Stimulated activated CD8-positive, alpha-beta memory T cell treated with anti-CD3 and anti-CD28 coated beads, Interleukin-4, amount 100 ng/mL, for 1 hour (primary cell): ENCODE measurements around the gene TRAF5.
A peak's percentile ranks its signal among the peaks of the same experiment; 100 is the strongest.
"Not testable (repeated sequence)": the region's sequence is repeated elsewhere in the genome, so short reads cannot be mapped to it uniquely, and the experiment has no call there.

ENCODE experiments used
- DNase-seq, 2 donors: peaks; one replicate each; pipeline ENCODE4 v3.0.0-alpha.2; 2020; ENCODE audit warnings: low read depth in 2 of 2, low spot score in 1 of 2

TRAF5 gene

GRCh38 chr1:211344152-211344618, 17.6 kb downstream of the TRAF5 start:
- no peak for DNase-seq

DNA sequence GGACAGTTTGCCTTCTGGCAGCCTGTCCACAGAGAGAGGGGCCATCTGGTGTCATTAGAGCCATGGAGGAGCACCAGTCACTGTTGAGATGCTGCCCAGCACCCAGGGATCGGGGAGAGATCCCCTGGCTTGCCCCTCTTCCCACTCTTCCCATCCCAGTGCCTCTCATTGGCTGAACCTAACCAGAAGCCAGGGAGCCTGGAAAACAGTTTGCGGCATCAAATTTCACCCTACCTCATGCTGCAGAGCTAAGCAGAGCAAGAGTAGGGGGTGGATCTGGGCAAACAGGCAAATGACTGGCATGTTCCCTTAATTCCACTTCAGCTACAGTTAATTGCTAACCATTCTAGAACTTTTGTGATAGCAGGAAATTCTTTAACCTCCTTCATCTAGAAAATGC, 19.1 kb downstream of the TRAF5 start:
- no peak for DNase-seq

- no peak for DNase-seq
These were observed 20.6 kb downstream of the TRAF5 start for GRCh38 chr1:211347077-211347844.

- DNase-seq: no peak
These were observed 21.9 kb downstream of the TRAF5 start for GRCh38 chr1:211348547-211348946.

GRCh38 chr1:211349741-211350140, 23.1 kb downstream of the TRAF5 start:
- DNase-seq: no peak

GRCh38 chr1:211352055-211352454, 25.4 kb downstream of the TRAF5 start:
- not testable (repeated sequence) for DNase-seq

DNA sequence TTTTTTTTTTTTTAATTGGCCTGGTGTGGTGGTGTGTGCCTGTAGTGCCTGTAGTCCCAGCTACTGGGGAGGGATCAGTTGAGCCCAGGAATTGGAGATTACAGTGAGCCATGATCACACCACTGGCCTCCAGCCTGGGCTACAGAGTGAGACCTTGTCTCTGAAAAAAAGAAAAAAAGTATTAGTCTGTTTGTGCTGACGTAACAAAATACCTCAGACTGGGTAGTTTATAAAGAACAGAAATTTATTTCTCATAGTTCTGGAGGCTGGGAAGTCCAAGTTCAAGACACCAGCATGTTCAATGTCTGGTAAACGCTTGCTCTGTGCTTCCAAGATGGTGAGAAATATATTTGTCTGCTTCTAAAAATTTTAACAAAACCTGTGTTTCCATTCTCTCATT, 25.8 kb downstream of the TRAF5 start:
- no peak for DNase-seq

DNA sequence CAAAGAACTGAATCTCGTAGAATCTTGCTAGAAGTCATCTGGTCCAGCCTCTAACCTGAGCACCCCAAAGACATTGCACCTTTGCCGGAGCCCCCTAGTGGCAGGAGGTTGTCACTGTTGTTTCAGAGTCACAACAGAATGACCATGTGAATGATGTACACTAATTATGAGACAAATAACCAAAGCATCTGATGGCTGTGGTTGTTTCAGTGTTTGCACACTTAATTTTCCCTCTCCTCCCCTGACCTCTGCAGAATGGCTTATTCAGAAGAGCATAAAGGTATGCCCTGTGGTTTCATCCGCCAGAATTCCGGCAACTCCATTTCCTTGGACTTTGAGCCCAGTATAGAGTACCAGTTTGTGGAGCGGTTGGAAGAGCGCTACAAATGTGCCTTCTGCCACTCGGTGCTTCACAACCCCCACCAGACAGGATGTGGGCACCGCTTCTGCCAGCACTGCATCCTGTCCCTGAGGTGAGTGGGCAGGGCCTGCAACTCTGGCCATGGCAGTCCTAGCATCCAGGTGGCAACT, 26.4 kb downstream of the TRAF5 start:
- DNase-seq: peak in 1 of 2 donors; percentile 33

- no peak for DNase-seq
These were observed 27.1 kb downstream of the TRAF5 start for GRCh38 chr1:211353562-211354212.

DNA sequence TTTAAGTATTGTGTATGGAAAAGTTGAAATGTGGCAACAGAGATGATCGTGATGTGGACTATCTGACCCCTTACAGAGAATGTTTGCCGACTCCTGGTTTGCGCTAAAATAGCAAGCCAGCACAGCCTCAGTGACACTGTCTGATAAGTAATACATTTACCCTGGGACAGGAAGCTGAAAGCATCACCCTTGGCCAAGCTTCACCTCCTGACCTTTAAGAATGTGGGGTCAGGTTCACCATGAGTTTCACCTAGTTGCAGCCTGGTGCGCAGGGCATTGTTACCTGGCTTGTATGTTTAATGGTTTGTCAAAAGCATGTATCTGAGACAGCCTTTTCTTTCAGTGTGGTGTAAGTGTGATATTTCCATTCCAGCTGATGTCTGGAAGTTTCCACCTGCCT, 29.2 kb downstream of the TRAF5 start:
- DNase-seq: no peak

GRCh38 chr1:211356723-211357407, 30.2 kb downstream of the TRAF5 start:
- DNase-seq: no peak

GRCh38 chr1:211358685-211359084, 32.1 kb downstream of the TRAF5 start:
- no peak for DNase-seq

DNA sequence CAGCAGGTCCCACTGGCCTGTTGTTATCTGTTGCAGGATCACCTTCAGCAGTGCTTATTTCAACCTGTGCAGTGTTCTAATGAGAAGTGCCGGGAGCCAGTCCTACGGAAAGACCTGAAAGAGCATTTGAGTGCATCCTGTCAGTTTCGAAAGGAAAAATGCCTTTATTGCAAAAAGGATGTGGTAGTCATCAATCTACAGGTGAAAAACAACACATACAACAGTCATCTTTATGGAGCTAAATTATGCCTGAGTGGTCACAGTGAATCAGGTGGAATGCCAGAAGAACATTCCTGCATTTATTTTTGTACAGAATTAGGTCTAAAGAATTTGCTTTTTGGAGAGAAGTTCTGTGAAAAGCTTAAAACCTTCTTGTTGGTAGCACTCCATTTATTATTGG, 33.2 kb downstream of the TRAF5 start:
- DNase-seq: no peak

DNA sequence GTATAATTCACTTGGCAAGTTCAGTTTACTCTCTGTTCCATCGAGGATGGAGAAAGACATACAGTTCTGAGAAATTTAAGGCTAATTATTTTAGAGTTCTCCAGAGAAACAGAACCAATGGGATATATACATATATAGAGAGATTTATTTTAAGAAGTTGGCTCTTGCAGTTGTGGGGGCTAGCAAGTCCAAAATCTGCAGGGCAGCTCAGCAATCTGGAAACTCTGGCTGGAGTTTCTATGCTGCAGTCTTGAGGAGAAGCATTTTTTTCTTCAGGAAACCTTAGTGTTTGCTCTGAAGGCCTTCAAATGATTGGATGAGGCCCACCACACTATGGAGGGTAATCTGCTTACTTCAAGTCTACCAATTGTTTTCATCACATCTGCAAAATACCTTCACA, 34.6 kb downstream of the TRAF5 start:
- DNase-seq: no peak

- DNase-seq: no peak
These were observed 43.0 kb downstream of the TRAF5 start for GRCh38 chr1:211369640-211370039.

DNA sequence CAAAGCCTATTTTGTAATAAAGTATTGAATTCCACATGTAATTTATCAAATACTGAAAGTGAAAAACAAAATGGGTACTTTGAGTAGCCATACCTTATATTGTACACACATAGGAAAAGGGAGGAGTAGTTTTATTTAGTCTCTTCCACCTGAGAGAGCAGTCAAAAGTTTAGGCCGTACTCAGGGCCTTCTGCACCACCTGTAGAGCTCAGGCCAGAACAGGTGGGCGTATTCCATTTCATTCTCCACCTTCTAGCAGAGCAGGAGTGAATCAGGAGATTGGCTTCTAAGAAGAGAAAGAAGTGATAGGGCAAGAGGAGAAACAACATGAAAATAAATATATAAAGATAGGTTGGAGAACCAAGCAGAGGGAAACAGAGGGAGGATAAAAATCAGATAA, 44.0 kb downstream of the TRAF5 start:
- no peak for DNase-seq

DNA sequence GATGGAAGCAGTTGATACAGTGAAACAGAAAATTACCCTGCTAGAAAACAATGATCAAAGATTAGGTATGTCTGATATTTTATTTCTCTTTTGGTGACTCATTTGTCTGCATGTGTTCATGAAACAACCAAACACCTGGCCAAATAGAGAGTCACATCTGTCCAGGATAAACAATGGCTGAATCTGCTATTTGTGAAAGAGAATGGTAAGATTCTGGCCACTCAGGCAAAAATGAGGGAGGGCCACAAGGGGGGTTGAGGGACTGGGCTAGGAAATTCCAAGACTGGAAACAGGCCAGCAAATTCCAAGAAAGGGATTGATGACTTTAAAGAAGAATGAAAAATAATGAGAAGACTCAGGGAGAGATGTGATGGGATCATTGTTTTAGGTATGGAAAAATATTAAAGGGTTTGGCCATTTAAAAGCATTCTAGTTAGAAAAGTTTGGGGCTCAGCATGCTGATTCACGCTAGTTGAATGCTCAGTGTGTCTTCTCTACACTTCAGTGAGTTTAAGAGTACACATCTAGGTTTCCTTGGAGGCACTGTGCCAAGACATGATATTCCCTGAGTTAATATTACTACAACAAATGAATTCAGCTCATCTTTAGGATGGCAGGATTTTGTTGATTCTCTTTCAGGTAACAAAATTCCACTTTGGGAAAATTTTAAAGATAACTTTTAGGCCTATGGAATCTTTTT, 44.9 kb downstream of the TRAF5 start:
- no peak for DNase-seq

- DNase-seq: no peak
These were observed 45.8 kb downstream of the TRAF5 start for GRCh38 chr1:211372463-211372862.

DNA sequence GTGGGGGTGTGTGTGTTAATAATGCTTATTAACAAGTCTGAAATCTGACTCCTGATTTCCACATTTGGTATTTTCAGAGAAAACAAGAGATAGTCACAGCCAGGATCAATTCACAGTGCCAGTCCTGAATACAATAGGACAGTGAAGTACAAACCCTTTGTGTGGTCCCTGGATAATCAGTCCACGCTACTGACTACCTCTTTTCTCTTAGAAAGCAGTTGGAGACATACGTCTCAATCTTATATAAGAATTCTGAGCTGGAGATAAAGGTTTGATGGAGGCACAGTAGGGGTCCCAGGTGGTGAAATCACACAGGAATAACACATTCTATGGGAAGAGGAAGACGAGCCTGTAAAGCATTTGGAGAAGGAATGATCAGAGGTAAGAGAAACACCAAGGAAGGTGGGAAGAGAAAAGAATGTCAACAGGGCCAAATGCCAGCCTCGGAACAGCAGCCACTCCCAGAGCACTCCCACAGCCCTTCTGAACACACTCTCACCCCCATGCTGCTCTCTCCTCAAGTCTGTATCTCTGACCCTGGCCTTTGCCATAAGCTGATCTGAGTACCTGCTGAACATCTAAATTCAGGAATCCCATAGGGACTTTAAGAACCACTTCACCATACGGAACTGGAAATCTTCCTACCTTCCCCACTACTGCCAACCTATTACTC, 48.6 kb downstream of the TRAF5 start:
- DNase-seq: no peak

GRCh38 chr1:211375949-211376348, 49.3 kb downstream of the TRAF5 start:
- no peak for DNase-seq
